ENCODE results near the gene BEND7. TPM values are rescaled to one million over a fixed set of nuclear protein-coding genes. Genes with fewer than 3 reads are reported as not detected.

Gene BEND7
- total RNA-seq, 1 experiment from 2014 or later, result 7.6 TPM

DNA sequence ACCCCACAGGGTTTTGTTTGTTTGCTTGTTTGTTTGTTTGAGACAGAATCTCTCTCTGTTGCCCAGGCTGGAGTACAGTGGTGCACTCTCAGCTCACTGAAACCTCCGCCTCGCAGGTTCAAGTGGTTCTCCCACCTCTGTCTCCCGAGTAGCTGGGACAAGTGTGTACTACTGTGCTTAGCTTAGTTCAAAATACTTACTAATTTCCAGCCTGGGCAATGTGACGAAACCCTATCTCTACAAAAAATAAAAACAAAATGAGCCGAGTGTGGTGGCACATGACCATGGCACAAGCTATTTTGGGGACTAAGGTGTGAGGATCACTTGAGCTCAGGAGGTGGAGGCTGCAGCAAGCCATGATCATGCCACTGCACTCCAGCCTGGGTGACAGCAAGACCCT lies 42.7 kb upstream of the BEND7 start:
- Histone ChIP-seq H3K27me3 (ENCODE audit: control insufficient read depth, insufficient read depth, low read length) (0 out of 2 replicates have a peak, but pooled peaks cover 2% of the 10 kb centered on the region), H3K9me3 (ENCODE audit: control insufficient read depth, insufficient read depth, low read depth, low read length) (no peaks in the 10 kb centered on the region), H3K36me3 (ENCODE audit: control insufficient read depth, insufficient read depth, low read length) (no peaks in the 10 kb centered on the region), H3K27ac (ENCODE audit: low read length) (no peak overlapping the region), H3K4me3 (ENCODE audit: low read depth in 2 of 2, low read length in 2 of 2) (no peak overlapping the region), H3K4me1 (ENCODE audit: control insufficient read depth, insufficient read depth, low read length) (no peaks in the 10 kb centered on the region)
- DNase-seq (ENCODE audit: low read depth, low spot score) (no peak), ATAC-seq (no peak)
- TF ChIP-seq, protein P1, sequence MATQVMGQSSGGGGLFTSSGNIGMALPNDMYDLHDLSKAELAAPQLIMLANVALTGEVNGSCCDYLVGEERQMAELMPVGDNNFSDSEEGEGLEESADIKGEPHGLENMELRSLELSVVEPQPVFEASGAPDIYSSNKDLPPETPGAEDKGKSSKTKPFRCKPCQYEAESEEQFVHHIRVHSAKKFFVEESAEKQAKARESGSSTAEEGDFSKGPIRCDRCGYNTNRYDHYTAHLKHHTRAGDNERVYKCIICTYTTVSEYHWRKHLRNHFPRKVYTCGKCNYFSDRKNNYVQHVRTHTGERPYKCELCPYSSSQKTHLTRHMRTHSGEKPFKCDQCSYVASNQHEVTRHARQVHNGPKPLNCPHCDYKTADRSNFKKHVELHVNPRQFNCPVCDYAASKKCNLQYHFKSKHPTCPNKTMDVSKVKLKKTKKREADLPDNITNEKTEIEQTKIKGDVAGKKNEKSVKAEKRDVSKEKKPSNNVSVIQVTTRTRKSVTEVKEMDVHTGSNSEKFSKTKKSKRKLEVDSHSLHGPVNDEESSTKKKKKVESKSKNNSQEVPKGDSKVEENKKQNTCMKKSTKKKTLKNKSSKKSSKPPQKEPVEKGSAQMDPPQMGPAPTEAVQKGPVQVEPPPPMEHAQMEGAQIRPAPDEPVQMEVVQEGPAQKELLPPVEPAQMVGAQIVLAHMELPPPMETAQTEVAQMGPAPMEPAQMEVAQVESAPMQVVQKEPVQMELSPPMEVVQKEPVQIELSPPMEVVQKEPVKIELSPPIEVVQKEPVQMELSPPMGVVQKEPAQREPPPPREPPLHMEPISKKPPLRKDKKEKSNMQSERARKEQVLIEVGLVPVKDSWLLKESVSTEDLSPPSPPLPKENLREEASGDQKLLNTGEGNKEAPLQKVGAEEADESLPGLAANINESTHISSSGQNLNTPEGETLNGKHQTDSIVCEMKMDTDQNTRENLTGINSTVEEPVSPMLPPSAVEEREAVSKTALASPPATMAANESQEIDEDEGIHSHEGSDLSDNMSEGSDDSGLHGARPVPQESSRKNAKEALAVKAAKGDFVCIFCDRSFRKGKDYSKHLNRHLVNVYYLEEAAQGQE (IDR thresholded peaks at IDR 0.05; ENCODE audit: insufficient read depth in 1 of 2, low read depth in 2 of 2, low read length in 1 of 2), result no peak
- TF ChIP-seq TCF7L2 (IDR thresholded peaks at IDR 0.05; ENCODE audit: low read depth, low read length) (no peak), SIN3A (IDR thresholded peaks at IDR 0.05; ENCODE audit: borderline replicate concordance, insufficient read depth, low read depth, low read length) (no peak), CTCF (IDR thresholded peaks at IDR 0.05) (no peak)
- intact Hi-C loops (cut with micrococcal nuclease; ENCODE audit: unreplicated experiment) (no loop called here), in situ Hi-C loops (cut with HindIII; ENCODE audit: low pct_unique_long_range_greater_than_20kb, low sequenced_read_pairs) (no loop called here)
- POLR2A ChIA-PET, result no interaction called here
- BruUV-seq (replicated peaks), result no TSS peak
- CTCF ChIA-PET, result no interaction called here

- CTCF ChIA-PET, result no interaction called here
- Histone ChIP-seq H3K4me3 (ENCODE audit: low read depth in 2 of 2, low read length in 2 of 2) (no peak overlapping the region), H3K4me1 (ENCODE audit: control insufficient read depth, insufficient read depth, low read length) (no peaks in the 10 kb centered on the region), H3K27ac (ENCODE audit: low read length) (no peak overlapping the region), H3K36me3 (ENCODE audit: control insufficient read depth, insufficient read depth, low read length) (no peaks in the 10 kb centered on the region), H3K27me3 (ENCODE audit: control insufficient read depth, insufficient read depth, low read length) (0 out of 2 replicates have a peak, but pooled peaks cover under 1% of the 10 kb centered on the region), H3K9me3 (ENCODE audit: control insufficient read depth, insufficient read depth, low read depth, low read length) (no peaks in the 10 kb centered on the region)
- BruUV-seq (replicated peaks), result no TSS peak
- ATAC-seq (no peak), DNase-seq (ENCODE audit: low read depth, low spot score) (no peak)
- POLR2A ChIA-PET, result no interaction called here
- in situ Hi-C loops (cut with HindIII; ENCODE audit: low pct_unique_long_range_greater_than_20kb, low sequenced_read_pairs) (no loop called here), intact Hi-C loops (cut with micrococcal nuclease; ENCODE audit: unreplicated experiment) (no loop called here)
- TF ChIP-seq, protein P1 (IDR thresholded peaks at IDR 0.05; ENCODE audit: insufficient read depth in 1 of 2, low read depth in 2 of 2, low read length in 1 of 2), result no peak
- TF ChIP-seq TCF7L2 (IDR thresholded peaks at IDR 0.05; ENCODE audit: low read depth, low read length) (no peak), CTCF (IDR thresholded peaks at IDR 0.05) (no peak), POLR2AphosphoS5 (IDR thresholded peaks at IDR 0.05; ENCODE audit: low read depth, low read length) (no peak), SIN3A (IDR thresholded peaks at IDR 0.05; ENCODE audit: borderline replicate concordance, insufficient read depth, low read depth, low read length) (no peak)
Observed at GRCh38 chr10:13567030-13567429, 38.2 kb upstream of the BEND7 start.

Measured in Panc1 (cell line).